Measurements from ENCODE around the gene RCL1. TPM values are rescaled to one million over a fixed set of nuclear protein-coding genes. Genes with fewer than 3 reads are reported as not detected.

Gene RCL1, protein sequence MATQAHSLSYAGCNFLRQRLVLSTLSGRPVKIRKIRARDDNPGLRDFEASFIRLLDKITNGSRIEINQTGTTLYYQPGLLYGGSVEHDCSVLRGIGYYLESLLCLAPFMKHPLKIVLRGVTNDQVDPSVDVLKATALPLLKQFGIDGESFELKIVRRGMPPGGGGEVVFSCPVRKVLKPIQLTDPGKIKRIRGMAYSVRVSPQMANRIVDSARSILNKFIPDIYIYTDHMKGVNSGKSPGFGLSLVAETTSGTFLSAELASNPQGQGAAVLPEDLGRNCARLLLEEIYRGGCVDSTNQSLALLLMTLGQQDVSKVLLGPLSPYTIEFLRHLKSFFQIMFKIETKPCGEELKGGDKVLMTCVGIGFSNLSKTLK
- total RNA-seq (2022; extraction: Qiagen RNA extraction): 37.6 to 42.7 TPM (median 40.5 TPM) in 5 replicates

DNA sequence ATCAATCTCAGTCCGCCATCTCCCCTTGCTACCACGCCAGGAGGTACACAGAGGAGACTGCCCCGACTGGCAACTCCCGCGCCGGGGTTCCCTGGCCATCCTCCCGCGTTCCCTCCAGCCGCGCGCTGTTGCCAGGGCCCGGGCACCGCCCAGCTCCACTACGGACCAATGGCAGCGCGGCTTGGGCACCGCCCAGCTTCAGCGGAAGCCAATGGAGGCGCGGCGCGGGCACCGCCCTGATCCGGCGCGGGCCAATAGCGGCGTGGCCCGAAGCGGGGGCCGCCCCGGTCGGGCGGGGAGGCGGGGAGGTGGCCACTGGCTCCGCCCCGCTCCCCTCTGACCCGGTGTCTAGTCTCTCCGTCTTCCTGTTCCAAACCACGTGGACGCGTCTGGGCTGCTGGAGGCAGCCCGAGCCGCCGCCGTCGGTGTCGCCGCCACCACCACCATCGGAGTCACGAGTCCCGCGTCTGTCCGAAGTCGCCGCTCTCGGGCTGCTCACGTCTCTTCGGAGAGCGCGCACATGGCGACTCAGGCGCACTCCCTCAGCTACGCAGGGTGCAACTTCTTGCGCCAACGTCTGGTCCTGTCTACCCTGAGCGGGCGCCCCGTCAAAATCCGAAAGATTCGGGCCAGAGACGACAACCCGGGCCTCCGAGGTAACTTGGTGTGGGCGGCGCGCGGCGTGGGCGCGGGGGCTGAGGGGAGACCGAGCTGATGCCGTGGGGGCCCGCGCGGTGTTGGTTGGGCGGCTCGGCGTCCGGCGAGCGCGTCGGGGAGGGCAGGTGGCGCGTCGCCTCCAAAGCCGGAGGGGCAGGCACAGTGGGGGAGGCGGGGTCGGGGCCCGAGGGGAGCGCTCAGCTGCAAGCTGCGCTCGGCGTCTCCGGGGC, at the start of gene RCL1:
TSS of gene RCL1 (plus strand) at position 373 of the 887 bp plus-strand sequence. CDS start at position 521, 148 bp downstream.

Other genes starting within 250 kb of the RCL1 start
- gene PLPP6, start 130.7 kb upstream of the RCL1 start, total RNA-seq (2022; extraction: Qiagen RNA extraction): 9.3 to 12.8 TPM (median 10.4 TPM) in 5 replicates
- gene SPATA6L, start 126.5 kb upstream of the RCL1 start, total RNA-seq (2022; extraction: Qiagen RNA extraction): 1.9 to 2.4 TPM (median 2.1 TPM) in 5 replicates
- 11.1 to 15.1 TPM (median 12.5 TPM) in 5 replicates for gene CDC37L1, start 113.4 kb upstream of the RCL1 start, total RNA-seq (2022; extraction: Qiagen RNA extraction)
- 43.0 to 58.5 TPM (median 52.0 TPM) in 5 replicates for gene AK3, start 51.7 kb upstream of the RCL1 start, total RNA-seq (2022; extraction: Qiagen RNA extraction)
- 2.0 to 3.0 TPM (median 2.8 TPM) in 5 replicates for gene JAK2, start 192.3 kb downstream of the RCL1 start, total RNA-seq (2022; extraction: Qiagen RNA extraction)

All from A549 treated with CORT108297 at 1 μM for 4 hours (cell line).